Esophagus mucosa (tissue), 1 donor: Measurements from ENCODE around the gene N4BP2L1. TPM values are rescaled to one million over a fixed set of nuclear protein-coding genes. Genes with fewer than 3 reads are reported as not detected.
"Not testable (repeated sequence)": the region's sequence is repeated elsewhere in the genome, so short reads cannot be mapped to it uniquely, and the experiment has no call there.

Source experiments
- ATAC-seq: fragments of 200-7000 bp; cut with Tn5 transposase; one replicate; pipeline ENCODE4 v1.9.1; 2020
- total RNA-seq: library from RNA; stranded (reverse); gene quantifications from one replicate; pipeline ENCODE4 v1.2.4, GENCODE V29; 2023
- donor health status: DM: yes; HTN: yes; CAD: no.

N4BP2L1 gene
- total RNA-seq, 1 donor from 2014 or later = 1.8 TPM

DNA sequence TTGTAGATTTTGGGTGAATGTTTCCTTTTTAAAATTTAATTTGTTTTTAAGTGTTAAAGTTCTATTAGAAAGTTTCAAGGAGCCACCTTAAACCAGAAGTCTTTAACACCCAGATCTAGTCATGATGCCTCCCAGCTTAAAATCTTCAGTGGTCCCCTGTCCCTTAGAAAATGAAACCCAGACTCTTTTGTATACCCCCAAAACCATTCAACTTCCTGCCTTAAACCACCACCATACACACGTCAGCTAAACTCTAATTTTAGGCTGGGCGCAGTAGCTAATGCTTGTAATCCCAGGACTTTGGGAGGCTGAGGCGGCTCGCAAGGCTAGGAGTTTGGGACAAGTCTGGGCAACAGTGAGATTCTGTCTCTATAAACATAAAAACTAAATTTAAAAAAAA is 37.9 kb downstream of the N4BP2L1 start:
- ATAC-seq = no peak

DNA sequence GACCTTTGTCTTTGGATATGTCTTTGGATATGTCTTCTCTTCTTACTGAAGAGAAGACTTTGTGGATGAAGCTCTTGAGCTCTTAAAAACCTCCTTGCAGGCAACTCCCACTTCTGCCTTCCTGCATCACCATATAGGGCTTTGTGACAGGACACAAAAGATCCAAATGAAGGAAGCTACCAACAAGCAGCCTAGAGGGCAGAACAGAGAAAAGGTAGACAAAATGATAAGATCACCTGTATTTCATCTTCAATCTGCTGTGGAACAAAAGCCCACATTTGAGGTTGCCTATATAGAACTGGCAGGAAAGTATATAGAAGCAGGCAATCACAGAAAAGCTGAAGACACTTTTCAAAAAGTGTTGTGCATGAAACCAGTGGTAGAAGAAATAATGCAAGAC is 42.5 kb downstream of the N4BP2L1 start:
- ATAC-seq = no peak

DNA sequence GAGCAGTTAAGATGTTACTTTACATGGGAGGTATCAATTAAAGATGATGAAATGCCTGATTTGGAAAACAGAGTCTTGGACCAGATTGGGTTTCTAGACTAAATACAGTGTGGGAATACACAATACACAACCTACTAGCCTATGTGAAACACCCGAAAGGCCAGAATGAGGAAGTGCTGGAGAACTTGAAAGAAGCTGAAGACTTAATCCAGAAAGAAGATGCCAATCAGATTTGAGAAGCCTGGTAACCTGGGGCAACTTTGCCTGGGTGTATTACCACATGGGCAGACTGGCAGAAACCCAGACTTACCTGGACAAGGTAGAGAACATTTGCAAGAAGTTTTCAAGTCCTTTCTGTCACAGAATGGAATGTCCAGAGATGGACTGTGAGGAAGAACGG is 43.2 kb downstream of the N4BP2L1 start:
- ATAC-seq = no peak

DNA sequence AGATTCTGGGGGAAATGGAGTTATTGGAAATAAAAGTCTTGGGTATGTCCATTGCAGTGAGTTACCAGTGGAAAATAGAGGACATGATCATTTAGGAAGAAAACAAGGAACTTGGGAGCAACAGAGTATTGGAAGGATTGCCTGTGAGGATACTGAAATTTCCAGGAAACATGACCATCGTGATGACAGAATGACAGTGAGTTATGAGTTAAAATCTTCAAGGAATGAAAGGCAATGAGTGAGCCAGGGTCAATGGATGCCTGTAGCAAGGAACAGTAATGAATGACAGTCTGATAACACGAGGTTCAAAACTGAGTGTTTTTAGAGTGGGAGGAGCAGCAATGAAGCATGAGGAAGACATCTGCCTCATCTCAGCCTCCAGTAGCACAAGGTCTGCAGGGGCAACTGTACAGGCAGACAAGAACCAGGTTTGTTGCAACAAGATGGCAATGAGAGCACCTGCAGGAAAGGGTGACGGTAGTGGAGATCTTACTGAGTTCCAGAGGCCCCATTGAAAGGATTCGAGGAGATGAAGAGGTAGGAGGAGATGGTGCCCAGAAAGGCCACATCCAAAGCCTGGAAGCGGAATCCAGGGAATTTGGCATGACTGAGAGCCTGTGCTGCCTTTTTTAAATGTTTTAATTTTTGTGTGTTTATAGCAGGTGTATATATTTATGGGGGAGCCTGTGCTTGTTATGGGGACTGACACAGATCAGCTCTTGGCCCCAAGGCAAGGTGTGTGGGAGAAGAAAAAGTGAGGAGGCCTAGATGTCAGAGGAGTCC is 43.9 kb downstream of the N4BP2L1 start:
- ATAC-seq = no peak

DNA sequence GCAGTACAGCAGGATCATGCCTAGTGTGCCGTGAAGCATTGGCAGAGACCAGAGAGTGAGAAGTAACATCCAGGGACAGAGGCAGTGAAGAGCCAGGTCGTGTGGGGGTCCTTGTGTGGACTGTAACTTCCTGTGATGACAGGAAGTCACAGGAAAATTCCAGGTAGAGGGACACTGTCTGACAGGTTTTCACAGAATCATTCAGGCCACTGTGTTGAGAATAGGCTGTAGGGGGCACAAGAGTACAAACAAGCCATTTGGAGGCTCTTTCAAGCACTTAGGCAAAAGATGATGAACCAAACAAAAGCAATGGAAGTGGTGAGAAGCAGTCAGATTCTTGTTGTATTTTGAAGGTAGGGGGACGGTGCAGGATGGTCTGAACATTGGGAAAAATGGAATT is 46.4 kb downstream of the N4BP2L1 start:
- no peak for ATAC-seq

DNA sequence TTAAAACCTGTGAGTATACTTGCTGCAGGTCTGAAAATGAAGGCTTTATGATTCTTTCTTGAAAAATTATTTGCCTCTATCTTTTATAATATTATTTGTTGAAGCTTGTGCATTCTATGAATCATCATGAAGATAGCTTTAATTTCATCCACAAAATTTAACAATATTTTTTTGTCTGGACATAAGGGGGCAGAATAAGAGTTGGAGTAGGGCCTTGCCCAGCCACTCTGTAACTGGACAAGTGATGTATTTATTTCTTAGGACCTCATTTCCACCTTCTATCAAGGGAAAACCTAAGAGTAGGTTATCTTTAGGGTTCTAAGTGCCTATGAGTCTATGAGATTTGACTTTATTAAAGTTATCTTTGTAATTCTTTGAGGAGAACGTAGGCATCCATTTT is 49.9 kb downstream of the N4BP2L1 start:
- no peak for ATAC-seq

DNA sequence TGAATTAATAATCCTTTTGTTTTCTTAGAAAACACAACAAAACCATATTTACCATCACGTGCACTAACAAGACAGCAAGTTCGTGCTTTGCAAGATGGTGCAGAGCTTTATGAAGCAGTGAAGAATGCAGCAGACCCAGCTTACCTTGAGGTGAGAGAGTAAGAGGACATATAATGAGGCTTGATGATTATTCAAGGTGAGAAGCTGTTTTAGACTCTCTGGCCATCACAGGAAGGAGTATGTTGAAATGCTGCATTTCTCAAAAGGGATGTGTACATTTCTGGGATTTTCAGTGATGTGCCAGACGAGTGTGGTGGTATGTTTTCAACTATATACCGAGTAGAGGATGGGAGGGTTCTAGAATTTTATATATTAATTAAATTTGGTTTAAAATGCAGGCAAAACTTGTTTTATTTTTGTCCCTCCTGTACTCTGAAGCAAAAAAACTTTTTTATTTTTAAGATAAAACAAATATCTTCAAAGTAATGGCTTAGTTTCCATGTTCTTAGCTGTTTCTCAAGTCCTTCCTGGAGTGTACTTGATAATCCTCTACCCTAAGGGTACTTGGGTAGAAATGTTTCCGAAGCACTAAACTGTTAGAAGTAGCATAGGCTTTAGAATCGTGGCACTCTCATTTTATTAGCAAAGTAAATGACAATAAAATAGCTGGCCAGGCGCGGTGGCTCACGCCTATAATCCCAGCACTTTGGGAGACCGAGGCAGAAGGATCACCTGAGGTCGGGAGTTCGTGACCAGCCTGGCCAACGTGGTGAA is 51.1 kb downstream of the N4BP2L1 start:
- ATAC-seq = no peak

DNA sequence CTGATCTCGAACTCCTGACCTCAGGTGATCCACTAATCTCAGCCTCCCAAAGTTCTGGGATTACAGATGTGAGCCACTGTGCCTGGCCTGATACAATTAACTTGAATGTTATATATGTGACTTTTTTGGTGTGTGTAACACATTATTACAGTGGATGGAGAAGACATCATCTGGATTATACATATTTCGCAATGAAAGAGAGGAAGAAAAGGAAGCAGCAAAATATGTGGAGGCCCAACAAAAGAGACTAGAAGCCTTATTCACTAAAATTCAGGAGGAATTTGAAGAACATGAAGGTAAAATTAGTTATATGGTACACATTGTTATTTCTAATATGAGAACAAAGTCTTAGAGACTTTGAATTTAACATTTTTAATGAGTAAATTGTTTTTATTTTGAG is 57.1 kb downstream of the N4BP2L1 start:
- no peak for ATAC-seq

DNA sequence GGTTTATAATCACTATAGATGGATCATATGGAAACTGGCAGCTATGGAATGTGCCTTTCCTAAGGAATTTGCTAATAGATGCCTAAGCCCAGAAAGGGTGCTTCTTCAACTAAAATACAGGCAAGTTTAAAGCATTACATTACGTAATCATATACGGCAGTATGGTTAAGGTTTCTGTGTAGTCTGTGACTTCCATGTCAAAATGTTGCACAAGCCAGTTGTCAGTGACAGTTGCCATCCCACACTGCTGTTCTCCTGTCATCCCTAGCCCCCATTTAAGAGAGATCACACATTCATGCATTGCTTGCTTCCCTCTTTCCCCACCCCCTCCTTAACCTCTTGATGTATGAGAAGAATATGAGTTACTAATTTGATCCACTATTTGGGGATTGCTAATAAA is 65.4 kb downstream of the N4BP2L1 start:
- no peak for ATAC-seq

DNA sequence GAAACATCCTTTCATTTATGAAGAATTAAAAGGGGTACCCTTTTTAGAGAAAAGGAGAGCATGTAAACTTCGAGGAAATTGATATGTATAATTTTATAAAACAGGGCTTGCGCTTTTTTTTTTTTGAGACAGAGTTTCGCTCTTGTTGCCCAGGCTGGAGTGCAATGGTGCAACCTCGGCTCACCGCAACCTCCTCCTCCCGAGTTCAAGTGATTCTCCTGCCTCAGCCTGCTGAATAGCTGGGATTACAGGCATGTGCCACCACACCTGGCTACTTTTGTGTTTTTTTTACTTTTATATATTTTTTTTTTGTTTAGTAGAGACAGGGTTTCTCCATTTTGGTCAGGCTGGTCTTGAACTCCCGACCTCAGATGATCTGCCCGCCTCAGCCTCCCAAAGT is 72.0 kb downstream of the N4BP2L1 start:
- not testable (repeated sequence) for ATAC-seq

DNA sequence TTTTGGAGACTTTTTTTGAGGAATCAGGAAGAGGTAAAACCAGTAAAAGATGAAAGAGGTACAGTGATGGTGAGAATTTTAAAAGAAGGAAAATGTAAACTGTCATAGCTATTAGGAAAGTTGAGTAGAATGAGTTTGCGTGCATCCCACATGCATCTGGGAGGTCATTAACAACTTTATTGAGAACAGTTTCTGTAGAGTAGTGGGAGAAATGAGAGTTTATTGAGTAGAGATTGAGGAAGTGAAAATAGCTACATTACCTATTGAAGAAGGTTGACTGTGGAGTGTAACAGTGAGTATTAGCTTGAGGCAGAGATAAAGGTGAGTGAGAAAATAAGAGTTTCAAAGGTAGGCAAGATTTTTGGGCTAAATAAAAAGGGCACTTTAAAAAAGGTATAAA is 73.9 kb downstream of the N4BP2L1 start:
- ATAC-seq = no peak

DNA sequence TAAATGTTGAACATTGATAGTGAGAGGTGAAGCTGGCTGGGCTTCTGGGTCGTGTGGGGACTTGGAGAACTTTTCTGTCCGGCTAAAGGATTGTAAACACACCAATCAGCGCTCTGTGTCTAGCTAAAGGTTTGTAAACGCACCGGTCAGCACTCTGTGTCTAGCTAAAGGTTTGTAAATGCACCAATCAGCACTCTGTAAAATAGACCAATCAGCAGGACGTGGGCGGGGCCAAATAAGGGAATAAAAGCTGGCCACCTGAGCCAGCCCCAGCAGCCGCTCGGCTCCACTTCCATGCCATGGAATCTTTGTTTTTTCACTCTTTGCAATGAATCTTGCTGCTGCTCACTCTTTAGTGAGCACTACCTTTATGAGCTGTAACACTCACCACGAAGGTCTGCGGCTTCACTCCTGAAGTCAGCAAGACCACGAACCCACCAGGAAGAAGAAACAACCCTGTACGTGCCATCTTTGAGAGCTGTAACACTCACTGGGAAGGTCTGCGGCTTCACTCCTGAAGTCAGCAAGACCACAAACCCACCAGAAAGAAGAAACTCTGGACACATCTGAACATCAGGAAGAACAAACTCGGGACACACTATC is 77.0 kb downstream of the N4BP2L1 start:
- not testable (repeated sequence) for ATAC-seq

Other genes starting within 250 kb of the N4BP2L1 start
- gene ZAR1L, start 112.8 kb downstream of the N4BP2L1 start, total RNA-seq = not detected
- gene BRCA2, start 112.6 kb downstream of the N4BP2L1 start, total RNA-seq = 7.3 TPM
- gene N4BP2L2, start 110.7 kb upstream of the N4BP2L1 start, total RNA-seq = 46.1 TPM
- 14.3 TPM for gene PDS5B, start 158.3 kb upstream of the N4BP2L1 start, total RNA-seq